PC-9 (cell line): ENCODE results near the gene C11orf58.

Experiments
- CTCF ChIP-seq: fragments of 200-600 bp; sonication (generic); conservative IDR thresholded peaks from 2 replicates; pipeline ENCODE4 v1.6.1; 2017; ENCODE audit warnings: mixed run types, antibody characterized with exemption, mild to moderate bottlenecking, moderate library complexity
- EZH2 ChIP-seq: fragments of 200-600 bp; sonication (generic); IDR thresholded peaks from 2 replicates; pipeline ENCODE4 v1.8.0; 2017; ENCODE audit warnings: antibody characterized with exemption, low read depth

- TF ChIP-seq CTCF (no peak), EZH2 (no peak)
These were observed 25.3 kb downstream of the C11orf58 start for GRCh38 chr11:16763746-16764145.
